NCI-H1694 (cell line): ENCODE data around the gene SLIT3.

ENCODE experiments used
- DNase-seq: peaks from one replicate; lab custom pipeline; 2025; lab: John Stamatoyannopoulos, UW

SLIT3 gene

GRCh38 chr5:169104937-169105494 lies 195.9 kb downstream of the SLIT3 start:
- no peak for DNase-seq

- no peak for DNase-seq
Observed at GRCh38 chr5:169103586-169104181, 197.3 kb downstream of the SLIT3 start.

DNA sequence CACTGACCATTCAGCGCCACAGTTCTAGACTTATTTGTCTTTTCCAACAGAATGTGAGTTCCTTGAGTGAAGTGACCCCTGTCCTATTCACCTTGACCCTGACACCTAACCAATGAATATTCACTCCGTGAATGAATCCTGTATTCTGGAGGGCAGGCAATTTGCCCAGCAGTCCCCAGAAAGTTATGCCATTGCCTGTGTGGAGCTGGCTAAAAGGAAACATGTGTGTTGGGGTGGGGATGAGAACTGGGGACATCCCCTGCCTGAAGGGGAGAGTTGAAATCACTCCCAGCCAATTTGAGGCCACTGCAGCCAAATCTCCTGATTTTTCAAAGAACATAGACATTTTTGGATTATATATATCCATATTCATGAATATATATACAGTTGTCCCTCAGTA lies 199.0 kb downstream of the SLIT3 start:
- no peak for DNase-seq

DNA sequence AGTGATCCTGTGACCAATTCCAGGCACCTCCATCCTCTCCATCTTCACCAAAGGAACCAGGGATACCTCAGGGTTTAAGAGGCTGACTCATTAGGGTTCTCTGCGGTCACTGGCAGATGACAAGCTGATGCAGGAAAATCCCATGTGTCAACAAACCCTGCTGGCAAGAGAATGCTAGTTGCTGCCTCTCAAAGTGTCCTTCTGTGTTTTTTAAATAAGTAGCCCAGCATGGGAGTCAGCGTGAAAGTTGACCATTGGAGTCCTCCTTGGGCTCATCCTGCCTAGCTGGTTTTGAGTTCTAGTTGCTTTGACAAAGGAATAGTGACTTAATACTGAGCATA lies 200.2 kb downstream of the SLIT3 start:
- no peak for DNase-seq

GRCh38 chr5:169099801-169100734 lies 200.9 kb downstream of the SLIT3 start:
- no peak for DNase-seq

DNA sequence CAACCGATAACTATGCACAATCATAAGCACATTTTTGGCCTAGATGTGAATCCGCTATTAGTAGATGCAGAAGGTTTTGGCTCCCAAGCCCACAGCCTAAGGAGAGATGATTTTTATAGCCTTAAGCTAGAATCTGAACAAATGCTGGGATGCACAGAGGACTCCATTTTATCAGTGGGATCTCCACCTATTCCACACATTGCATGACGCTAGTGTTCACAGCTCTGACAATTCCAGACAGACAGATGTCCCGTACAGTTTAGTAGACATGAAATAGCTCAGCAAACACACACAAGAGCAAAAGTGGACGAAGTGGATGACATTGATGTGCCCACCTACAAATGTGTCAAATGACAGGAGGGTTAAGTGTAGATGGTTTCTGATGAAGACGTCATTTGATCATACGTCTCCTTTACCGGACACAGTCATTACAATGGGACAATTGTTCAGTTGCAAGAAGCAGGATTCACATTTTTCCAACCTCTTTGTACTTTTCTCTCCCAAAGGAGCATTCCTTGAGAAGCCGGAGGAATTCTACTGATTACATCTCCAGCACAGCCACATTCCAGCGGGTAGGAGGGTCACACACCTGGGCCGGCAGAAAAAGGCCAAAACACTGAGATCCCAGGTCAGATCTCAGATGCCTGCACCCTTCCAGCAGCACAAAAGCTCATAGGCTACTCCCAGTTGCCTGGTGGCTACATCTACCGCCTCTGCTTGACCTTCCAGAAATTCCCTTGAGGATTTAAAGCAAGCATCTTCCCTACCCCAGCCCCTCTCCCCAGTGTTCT lies 202.4 kb downstream of the SLIT3 start:
- DNase-seq, result no peak

DNA sequence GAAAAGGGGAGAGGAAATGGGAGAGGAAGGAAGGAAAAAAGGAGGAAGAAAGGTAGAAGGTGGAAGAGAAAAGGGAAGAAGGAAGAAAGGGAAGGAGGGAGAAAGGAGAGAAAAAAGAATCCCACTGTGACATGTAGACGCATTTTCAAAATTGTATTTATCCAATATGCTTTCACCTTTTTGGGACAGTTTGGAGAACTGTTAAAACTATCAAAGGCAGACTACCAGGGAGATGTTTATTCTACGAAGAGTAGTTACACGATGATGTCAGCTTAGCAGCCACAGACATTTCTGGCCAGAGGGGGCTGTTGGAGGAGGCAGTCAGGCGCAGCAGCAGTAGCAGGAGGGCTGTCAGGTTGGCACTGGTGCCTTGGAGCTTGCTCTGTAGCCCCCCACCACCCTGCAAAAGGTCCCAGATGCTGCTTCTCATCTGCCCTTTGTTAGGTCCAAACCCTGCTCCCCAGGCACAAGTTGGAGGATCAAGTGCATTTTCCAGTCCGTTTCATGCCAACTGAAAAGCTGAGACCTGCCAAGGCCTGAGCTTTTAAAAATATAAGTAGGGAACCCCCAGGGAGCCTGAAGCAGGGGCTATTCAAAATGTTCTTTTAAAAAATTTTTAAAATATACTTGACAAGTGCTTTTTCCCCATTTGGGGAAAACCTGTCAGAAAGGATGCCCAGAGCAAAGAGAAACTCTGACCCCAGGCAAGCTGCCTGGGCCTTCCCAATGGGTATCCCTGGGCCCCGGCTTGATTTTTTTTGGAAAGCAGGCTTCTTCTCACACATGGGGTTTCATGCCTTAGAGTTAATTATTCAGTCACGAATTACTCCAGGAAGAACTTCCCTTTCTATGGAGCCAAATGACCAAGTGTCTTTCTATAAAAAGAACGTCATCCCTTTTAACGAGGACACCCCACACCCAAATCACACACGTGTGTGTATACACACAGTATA lies 203.3 kb downstream of the SLIT3 start:
- DNase-seq, result peak; percentile 14

DNA sequence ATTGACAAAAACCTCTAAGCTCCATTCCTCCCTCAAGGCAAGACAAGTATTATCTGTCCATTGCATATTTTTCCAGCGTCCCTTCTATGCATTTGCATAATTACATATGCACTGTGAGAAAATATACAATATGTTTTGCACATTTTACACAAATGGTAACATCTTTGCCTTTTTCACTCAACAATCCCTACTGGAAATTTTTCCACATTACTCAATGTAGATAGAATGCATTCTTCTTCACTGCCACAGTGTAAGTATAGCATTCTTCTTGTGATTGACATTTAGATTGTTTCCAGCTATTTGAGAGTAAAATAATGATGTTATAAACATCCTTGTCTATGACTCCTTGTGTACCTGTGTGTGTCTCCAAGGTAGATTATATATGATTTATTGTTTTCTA lies 205.0 kb downstream of the SLIT3 start:
- DNase-seq, result no peak

- no peak for DNase-seq
Observed at GRCh38 chr5:169095410-169095960, 205.5 kb downstream of the SLIT3 start.

GRCh38 chr5:169094586-169095409 lies 206.1 kb downstream of the SLIT3 start:
- DNase-seq, result no peak

DNA sequence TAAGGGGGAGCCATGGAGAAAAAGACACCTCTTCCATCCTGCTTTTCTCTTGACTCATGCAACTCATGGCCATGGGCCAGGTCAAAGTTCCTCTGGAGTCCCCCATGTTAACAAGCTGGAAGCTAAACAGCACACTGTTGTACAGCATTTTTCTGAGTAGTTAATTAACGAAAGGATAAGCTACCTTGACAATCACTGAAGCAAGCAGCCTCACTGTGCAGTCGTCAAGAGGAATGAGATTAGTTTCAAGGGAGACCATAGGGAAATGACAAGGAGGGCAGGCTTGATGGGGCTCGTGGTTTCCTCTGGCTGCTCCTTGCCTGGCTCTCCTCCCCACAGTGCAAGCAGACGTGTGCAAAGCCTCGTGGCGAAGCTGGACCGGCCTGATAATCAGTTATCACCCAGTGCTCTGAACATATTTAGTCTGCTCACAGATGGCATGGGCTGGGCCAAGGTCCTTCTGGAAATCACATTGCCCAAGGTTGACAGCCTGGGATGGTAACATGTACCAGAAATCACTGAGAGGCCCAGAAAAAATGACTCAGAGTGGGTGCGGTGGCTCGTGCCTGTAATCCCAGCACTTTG lies 209.5 kb downstream of the SLIT3 start:
- no peak for DNase-seq

DNA sequence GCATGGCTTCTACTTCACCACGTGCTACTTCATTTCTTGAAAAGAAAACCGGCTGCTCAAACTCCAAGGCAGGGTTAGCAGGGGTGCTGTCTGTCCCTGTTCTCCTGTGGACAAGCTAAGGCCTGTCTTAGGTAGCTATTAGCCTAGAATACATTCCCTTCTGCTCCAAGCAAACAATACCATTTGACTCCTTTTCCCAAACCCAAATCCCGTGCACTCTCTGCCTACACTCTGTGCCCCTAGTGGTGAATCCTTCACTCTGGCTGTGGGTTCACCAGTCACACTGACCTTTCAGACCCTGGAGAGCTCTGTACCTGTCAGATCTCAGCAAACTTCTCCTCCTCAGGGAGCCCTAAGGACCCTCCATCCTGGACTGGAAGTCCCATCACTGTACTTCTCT lies 211.6 kb downstream of the SLIT3 start:
- no peak for DNase-seq

- no peak for DNase-seq
Observed at GRCh38 chr5:169088028-169088725, 212.8 kb downstream of the SLIT3 start.

DNA sequence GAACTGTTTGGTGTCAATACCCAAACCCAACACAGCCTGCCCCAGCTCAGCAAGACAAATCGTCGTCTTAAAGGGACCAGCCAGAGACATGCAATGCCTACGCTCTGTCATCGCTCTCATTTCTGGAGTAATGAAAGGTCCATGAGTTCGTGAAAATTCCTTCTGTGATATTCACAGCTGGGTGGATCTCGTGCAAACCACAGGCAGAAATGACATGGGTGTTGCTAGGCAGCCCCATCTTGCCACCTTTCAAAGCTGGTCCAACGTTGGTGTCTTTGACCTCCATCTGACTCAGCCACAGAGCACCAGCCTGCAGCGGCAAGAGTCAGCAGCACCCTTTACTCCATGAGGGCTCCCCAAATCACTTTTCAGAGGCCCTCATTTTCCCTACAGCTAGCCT lies 215.3 kb downstream of the SLIT3 start:
- DNase-seq, result no peak

GRCh38 chr5:169085212-169085611 lies 215.7 kb downstream of the SLIT3 start:
- no peak for DNase-seq

DNA sequence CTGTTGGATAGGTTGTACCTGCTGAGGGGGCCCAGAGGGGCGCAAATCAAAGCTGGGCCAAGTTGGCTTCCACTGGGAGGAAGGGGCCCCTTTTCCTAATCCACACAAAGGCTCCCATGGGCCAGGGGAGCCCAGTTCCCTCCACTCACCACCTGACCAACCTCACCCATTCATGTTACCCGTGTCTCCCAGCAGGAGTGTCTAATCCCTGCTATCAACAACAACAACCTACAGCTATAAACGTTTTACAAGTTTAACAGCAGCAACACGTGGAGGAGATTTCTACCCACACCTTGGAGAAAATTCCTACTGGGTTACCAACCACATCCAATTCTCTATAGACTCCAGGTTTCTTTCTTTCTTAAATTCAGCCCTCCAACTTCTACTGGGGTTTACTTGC lies 216.2 kb downstream of the SLIT3 start:
- no peak for DNase-seq

DNA sequence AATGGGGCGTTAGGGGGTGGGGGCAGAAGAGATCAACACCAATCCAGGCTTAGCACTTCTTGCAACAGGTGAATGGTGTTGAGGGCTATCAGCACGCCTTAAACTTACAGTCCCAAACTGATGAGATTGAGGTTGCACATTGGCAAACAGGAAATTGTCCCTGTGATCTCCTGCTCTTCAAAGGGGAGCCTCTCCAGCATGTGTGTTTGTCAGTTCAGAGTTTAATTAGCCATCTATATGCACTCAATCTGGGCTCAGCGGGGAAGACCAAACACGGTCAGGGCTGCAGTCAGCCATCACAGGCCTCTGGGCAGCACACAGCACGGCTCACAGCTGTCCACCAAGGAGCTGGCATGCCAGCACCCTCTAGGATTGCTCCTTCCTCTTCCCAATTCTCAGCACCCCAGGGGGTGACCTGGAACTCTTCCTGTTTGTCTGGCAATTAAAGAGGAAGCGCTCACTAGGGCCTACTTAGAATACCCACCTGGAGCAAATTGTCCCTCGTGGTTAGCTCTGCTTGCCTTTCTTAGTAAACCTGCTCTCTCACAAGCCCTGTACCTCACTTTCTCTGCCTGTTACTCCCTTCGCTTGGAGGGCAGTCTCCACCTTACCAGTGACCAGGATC lies 217.4 kb downstream of the SLIT3 start:
- no peak for DNase-seq

GRCh38 chr5:169081000-169081724 lies 219.8 kb downstream of the SLIT3 start:
- no peak for DNase-seq
